HCT116 (cell line): Measurements from ENCODE around the gene PDE4D. TPM values are rescaled to one million over a fixed set of nuclear protein-coding genes. Genes with fewer than 3 reads are reported as not detected.

Experiments used
- ATAC-seq: fragments of 200-7000 bp; cut with Tn5 transposase; 2 replicates; pipeline ENCODE4 v1.9.1; 2020; ENCODE audit warnings: mild to moderate bottlenecking, moderate library complexity
- BruUV-seq: library from RNA; stranded (reverse); fragments of 400-500 nt; replicated peaks from 2 replicates; lab custom pipeline; 2021; lab: Mats Ljungman, UMichigan
- CTCF ChIA-PET: fragments of 300-600 bp; sonication (Branson Sonifier 250); formaldehyde crosslinking; loops from one replicate; lab custom pipeline; 2021; ENCODE audit warnings: antibody characterized with exemption; lab: Charles Lee
- POLR2A ChIA-PET: fragments of 300-600, 350-600 bp; sonication (Branson Sonifier 250); formaldehyde crosslinking; loops from one replicate; lab custom pipeline; 2021; ENCODE audit warnings: antibody characterized with exemption; lab: Charles Lee
- RAD21 ChIA-PET, 2 experiments: fragments of 300-600 bp; sonication (Branson Sonifier 250); formaldehyde crosslinking; loops; one replicate each; lab custom pipeline; 2023; ENCODE audit warnings: low total read pairs in 2 of 2; ENCODE audit not compliant: uncharacterized antibody in 2 of 2, unreplicated experiment in 2 of 2, low non-redundant PET in 1 of 2; lab: Charles Lee
- DNase-seq: peaks from one replicate; pipeline ENCODE4 v3.0.0-alpha.2; 2010; ENCODE audit warnings: low read depth, low spot score
- H2AFZ ChIP-seq: fragments of 200-600 bp; shearing (Covaris generic), sonication (generic); 2 replicates; pipeline ENCODE4 v1.6.1; 2017; ENCODE audit warnings: low read depth, mixed run types, mixed read lengths, antibody characterized with exemption, low read length; ENCODE audit not compliant: poor library complexity, severe bottlenecking
- H3K27ac ChIP-seq: 2 replicates; pipeline ENCODE4 v1.5.1; 2012; ENCODE audit warnings: low read depth, low read length
- H3K27me3 ChIP-seq: fragments of 200-600 bp; sonication (generic); 2 replicates; pipeline ENCODE4 v1.6.1; 2016; ENCODE audit warnings: mixed run types, low read length, mixed read lengths; ENCODE audit not compliant: insufficient read depth
- H3K36me3 ChIP-seq, 2 experiments: fragments of 200-500 bp in 1 of 2; fragments of 200-600 bp in 1 of 2; sonication (Bioruptor generic) in 1 of 2; sonication (generic) in 1 of 2; 2 replicates each; pipeline versions ENCODE4 v1.5.1 to v1.6.1; 2014 to 2016; ENCODE audit warnings: low read length in 2 of 2, inconsistent platforms in 1 of 2, mixed read lengths in 1 of 2, mixed run types in 1 of 2; ENCODE audit not compliant: insufficient read depth in 2 of 2, control insufficient read depth in 1 of 2
- H3K4me1 ChIP-seq, 2 experiments: fragments of 200-600 bp in 1 of 2; sonication (generic) in 1 of 2; 2 replicates each; pipeline versions ENCODE4 v1.5.1 to v1.6.1; 2012 to 2017; ENCODE audit warnings: low read length in 2 of 2, inconsistent platforms in 1 of 2, mild to moderate bottlenecking in 1 of 2, mixed read lengths in 1 of 2, mixed run types in 1 of 2, moderate library complexity in 1 of 2; ENCODE audit not compliant: insufficient read depth in 2 of 2, control insufficient read depth in 1 of 2
- H3K4me2 ChIP-seq: fragments of 200-600 bp; sonication (generic); 2 replicates; pipeline ENCODE4 v1.6.1; 2017; ENCODE audit warnings: mixed run types, low read length, mixed read lengths
- H3K4me3 ChIP-seq, 2 experiments: fragments of 200-600 bp in 1 of 2; sonication (generic) in 1 of 2; replicated peaks in 1 of 2; 2 replicates each; pipeline ENCODE4 v1.5.1; 2011 to 2016; ENCODE audit warnings: low read length in 2 of 2, control low read depth in 1 of 2, low read depth in 1 of 2, mild to moderate bottlenecking in 1 of 2, mixed read lengths in 1 of 2, mixed run types in 1 of 2
- H3K79me2 ChIP-seq: fragments of 200-600 bp; sonication (generic); 2 replicates; pipeline ENCODE4 v1.6.1; 2017; ENCODE audit warnings: mild to moderate bottlenecking, mixed run types, low read length, moderate library complexity, mixed read lengths; ENCODE audit not compliant: insufficient read depth
- H3K9ac ChIP-seq: fragments of 200-600 bp; sonication (generic); 2 replicates; pipeline ENCODE4 v1.6.1; 2016; ENCODE audit warnings: low read length, mixed read lengths
- H3K9me2 ChIP-seq: fragments of 200-600 bp; sonication (generic), shearing (Covaris generic); 2 replicates; pipeline ENCODE4 v1.6.1; 2017; ENCODE audit warnings: mixed run types, mild to moderate bottlenecking, moderate library complexity; ENCODE audit not compliant: insufficient read depth
- H3K9me3 ChIP-seq, 2 experiments: fragments of 200-500 bp in 1 of 2; fragments of 200-600 bp in 1 of 2; sonication (Bioruptor generic) in 1 of 2; sonication (generic) in 1 of 2; 2 replicates each; pipeline ENCODE4 v1.6.1; 2014 to 2017; ENCODE audit warnings: low read length in 2 of 2, mixed read lengths in 2 of 2, inconsistent platforms in 1 of 2, low read depth in 1 of 2, mild to moderate bottlenecking in 1 of 2, mixed run types in 1 of 2, moderate library complexity in 1 of 2; ENCODE audit not compliant: control insufficient read depth in 1 of 2, insufficient read depth in 1 of 2
- H4K20me1 ChIP-seq: fragments of 200-600 bp; sonication (generic), shearing (Covaris generic); 2 replicates; pipeline ENCODE4 v1.6.1; 2017; ENCODE audit warnings: mixed run types, mild to moderate bottlenecking, moderate library complexity; ENCODE audit not compliant: insufficient read depth
- ATF3 ChIP-seq: IDR thresholded peaks from 2 replicates; pipeline ENCODE4 v1.6.1; 2012
- EGR1 ChIP-seq: IDR thresholded peaks from 2 replicates; pipeline ENCODE4 v1.6.1; 2012; ENCODE audit warnings: low read depth
- ELF1 ChIP-seq: IDR thresholded peaks from 2 replicates; pipeline ENCODE4 v1.6.1; 2012; ENCODE audit warnings: low read depth, borderline replicate concordance
- JUND ChIP-seq: IDR thresholded peaks from 2 replicates; pipeline ENCODE4 v1.6.1; 2012
- MAX ChIP-seq: IDR thresholded peaks from 2 replicates; pipeline ENCODE4 v1.6.1; 2012
- POLR2A ChIP-seq: IDR thresholded peaks from 2 replicates; pipeline ENCODE4 v1.7.0; 2011; ENCODE audit warnings: borderline replicate concordance; ENCODE audit not compliant: insufficient read depth, insufficient read length; ENCODE audit errors: extremely low read depth
- POLR2AphosphoS5 ChIP-seq: IDR thresholded peaks from 2 replicates; pipeline ENCODE4 v1.6.1; 2011; ENCODE audit warnings: mild to moderate bottlenecking, low read depth, low read length, moderate library complexity
- REST ChIP-seq: IDR thresholded peaks from 2 replicates; pipeline ENCODE4 v1.6.1; 2012; ENCODE audit warnings: low read depth
- SIN3A ChIP-seq: IDR thresholded peaks from 2 replicates; pipeline ENCODE4 v1.6.1; 2012; ENCODE audit warnings: low read depth
- SRF ChIP-seq: IDR thresholded peaks from 2 replicates; pipeline ENCODE4 v1.6.1; 2012; ENCODE audit warnings: low read depth
- TCF7L2 ChIP-seq: IDR thresholded peaks from 2 replicates; pipeline ENCODE4 v1.7.0; 2011; ENCODE audit warnings: borderline replicate concordance, inconsistent platforms; ENCODE audit not compliant: insufficient read depth, insufficient read length; ENCODE audit errors: extremely low read depth
- ZFX ChIP-seq: fragments of 450-650 bp; IDR thresholded peaks from 2 replicates; pipeline ENCODE4 v1.6.1; 2017
- ZNF274 ChIP-seq: fragments of 200-500 bp; sonication (Bioruptor generic); IDR thresholded peaks from 2 replicates; pipeline ENCODE4 v1.6.1; 2014; ENCODE audit warnings: mild to moderate bottlenecking, low read depth, low read length, inconsistent platforms
- intact Hi-C: fragments of 100-400 bp; cut with micrococcal nuclease; formaldehyde crosslinking; loops from 2 replicates; pipeline ENCODE4 v1.10.0; 2022
- total RNA-seq: library from RNA; stranded (reverse); gene quantifications from one replicate; pipeline ENCODE4 v1.2.1, GENCODE V29; 2021; ENCODE audit not compliant: unreplicated experiment
- TF ChIP-seq, protein P1 (sequence below), 3 experiments: fragments of 200-600 bp in 1 of 3; sonication (generic) in 1 of 3; IDR thresholded peaks in 2 of 3; conservative IDR thresholded peaks in 1 of 3; 2 replicates each; pipeline ENCODE4 v1.5.1; 2012 to 2017; ENCODE audit warnings: low read depth in 2 of 3, low read length in 2 of 3, antibody characterized with exemption in 1 of 3, borderline replicate concordance in 1 of 3, control low read depth in 1 of 3, mild to moderate bottlenecking in 1 of 3, mixed read lengths in 1 of 3, mixed run types in 1 of 3, moderate library complexity in 1 of 3; ENCODE audit not compliant: insufficient read depth in 1 of 3
- TF ChIP-seq, protein P2 (sequence below): IDR thresholded peaks from 2 replicates; pipeline ENCODE4 v1.6.1; 2011; ENCODE audit warnings: mild to moderate bottlenecking, low read length, moderate library complexity; ENCODE audit not compliant: insufficient replicate concordance; ENCODE audit errors: extremely low read depth

Gene PDE4D
- total RNA-seq, 1 experiment from 2014 or later: 1.1 TPM

DNA sequence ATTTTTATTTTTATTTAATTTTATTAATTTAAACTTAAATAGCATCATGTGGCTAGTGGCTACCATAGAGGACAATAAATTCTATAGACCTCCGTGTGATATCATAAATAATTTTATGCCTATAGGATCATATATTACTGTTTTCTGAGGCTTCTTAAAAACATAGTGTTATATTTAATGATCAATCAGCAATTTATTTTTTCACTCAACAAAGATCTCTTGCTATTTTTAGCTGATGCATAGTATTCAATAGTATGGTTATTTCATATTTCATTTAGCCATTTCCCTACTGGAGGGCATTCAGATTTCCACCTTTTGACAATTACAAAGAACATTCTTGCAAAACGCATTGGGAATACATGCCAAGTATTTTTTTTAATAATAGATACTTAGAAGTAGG is 114.1 kb downstream of the PDE4D start:
- Histone ChIP-seq H3K27ac (no peak overlapping the region), H4K20me1 (no peaks in the 10 kb centered on the region), H3K9ac (no peak overlapping the region), H2AFZ (no peak overlapping the region), H3K36me3 (no peaks in the 10 kb centered on the region), H3K27me3 (peaks cover 4% of the 10 kb centered on the region; the same call in 1 of the 2 replicates), H3K79me2 (no peaks in the 10 kb centered on the region), H3K9me3 (no peaks in the 10 kb centered on the region), H3K4me1 (no peaks in the 10 kb centered on the region), H3K4me2 (no peak overlapping the region), H3K9me2 (no peaks in the 10 kb centered on the region), H3K4me3 (no peak overlapping the region)
- BruUV-seq: no TSS peak
- DNase-seq (no peak), ATAC-seq (no peak)
- POLR2A ChIA-PET: no interaction called here
- TF ChIP-seq JUND (no peak), POLR2AphosphoS5 (no peak), POLR2A (no peak), SIN3A (no peak), TCF7L2 (no peak), ATF3 (no peak), ZFX (no peak), MAX (no peak), REST (no peak), ZNF274 (no peak), ELF1 (no peak), EGR1 (no peak), SRF (no peak)
- TF ChIP-seq, protein P1, sequence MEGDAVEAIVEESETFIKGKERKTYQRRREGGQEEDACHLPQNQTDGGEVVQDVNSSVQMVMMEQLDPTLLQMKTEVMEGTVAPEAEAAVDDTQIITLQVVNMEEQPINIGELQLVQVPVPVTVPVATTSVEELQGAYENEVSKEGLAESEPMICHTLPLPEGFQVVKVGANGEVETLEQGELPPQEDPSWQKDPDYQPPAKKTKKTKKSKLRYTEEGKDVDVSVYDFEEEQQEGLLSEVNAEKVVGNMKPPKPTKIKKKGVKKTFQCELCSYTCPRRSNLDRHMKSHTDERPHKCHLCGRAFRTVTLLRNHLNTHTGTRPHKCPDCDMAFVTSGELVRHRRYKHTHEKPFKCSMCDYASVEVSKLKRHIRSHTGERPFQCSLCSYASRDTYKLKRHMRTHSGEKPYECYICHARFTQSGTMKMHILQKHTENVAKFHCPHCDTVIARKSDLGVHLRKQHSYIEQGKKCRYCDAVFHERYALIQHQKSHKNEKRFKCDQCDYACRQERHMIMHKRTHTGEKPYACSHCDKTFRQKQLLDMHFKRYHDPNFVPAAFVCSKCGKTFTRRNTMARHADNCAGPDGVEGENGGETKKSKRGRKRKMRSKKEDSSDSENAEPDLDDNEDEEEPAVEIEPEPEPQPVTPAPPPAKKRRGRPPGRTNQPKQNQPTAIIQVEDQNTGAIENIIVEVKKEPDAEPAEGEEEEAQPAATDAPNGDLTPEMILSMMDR (IDR thresholded peaks at IDR 0.05 in 2 of 3, conservative IDR thresholded peaks at IDR 0.05 in 1 of 3; ENCODE audit: borderline replicate concordance in 1 of 3, insufficient read depth in 1 of 3, low read depth in 2 of 3, low read length in 2 of 3): no peak
- TF ChIP-seq, protein P2, sequence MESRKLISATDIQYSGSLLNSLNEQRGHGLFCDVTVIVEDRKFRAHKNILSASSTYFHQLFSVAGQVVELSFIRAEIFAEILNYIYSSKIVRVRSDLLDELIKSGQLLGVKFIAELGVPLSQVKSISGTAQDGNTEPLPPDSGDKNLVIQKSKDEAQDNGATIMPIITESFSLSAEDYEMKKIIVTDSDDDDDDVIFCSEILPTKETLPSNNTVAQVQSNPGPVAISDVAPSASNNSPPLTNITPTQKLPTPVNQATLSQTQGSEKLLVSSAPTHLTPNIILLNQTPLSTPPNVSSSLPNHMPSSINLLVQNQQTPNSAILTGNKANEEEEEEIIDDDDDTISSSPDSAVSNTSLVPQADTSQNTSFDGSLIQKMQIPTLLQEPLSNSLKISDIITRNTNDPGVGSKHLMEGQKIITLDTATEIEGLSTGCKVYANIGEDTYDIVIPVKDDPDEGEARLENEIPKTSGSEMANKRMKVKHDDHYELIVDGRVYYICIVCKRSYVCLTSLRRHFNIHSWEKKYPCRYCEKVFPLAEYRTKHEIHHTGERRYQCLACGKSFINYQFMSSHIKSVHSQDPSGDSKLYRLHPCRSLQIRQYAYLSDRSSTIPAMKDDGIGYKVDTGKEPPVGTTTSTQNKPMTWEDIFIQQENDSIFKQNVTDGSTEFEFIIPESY: no peak
- intact Hi-C loops: no loop called here
- RAD21 ChIA-PET: no interaction called here
- CTCF ChIA-PET: no interaction called here
